Gastroesophageal sphincter (tissue), 3 donors: Measurements from ENCODE around the gene HSD11B1L.

Source experiments
- POLR2A ChIP-seq, 2 donors: fragments of 450-650 bp; IDR thresholded peaks; one replicate each; pipeline ENCODE4 v1.6.1; 2017; ENCODE audit warnings: antibody characterized with exemption in 2 of 2, mild to moderate bottlenecking in 2 of 2, moderate library complexity in 1 of 2
- POLR2AphosphoS5 ChIP-seq: sonication (generic); formaldehyde crosslinking; IDR thresholded peaks from one replicate; pipeline ENCODE4 v1.6.1; 2017; ENCODE audit warnings: antibody characterized with exemption
- TF ChIP-seq, protein P1 (sequence below), 4 experiments: fragments of 200-600 bp in 2 of 4; fragments of 450-650 bp in 2 of 4; sonication (generic) in 1 of 4; IDR thresholded peaks; one replicate each; pipeline ENCODE4 v1.5.1; 2017 to 2019; ENCODE audit warnings: antibody characterized with exemption in 4 of 4, mild to moderate bottlenecking in 2 of 4, moderate library complexity in 2 of 4

- TF ChIP-seq, protein P1, sequence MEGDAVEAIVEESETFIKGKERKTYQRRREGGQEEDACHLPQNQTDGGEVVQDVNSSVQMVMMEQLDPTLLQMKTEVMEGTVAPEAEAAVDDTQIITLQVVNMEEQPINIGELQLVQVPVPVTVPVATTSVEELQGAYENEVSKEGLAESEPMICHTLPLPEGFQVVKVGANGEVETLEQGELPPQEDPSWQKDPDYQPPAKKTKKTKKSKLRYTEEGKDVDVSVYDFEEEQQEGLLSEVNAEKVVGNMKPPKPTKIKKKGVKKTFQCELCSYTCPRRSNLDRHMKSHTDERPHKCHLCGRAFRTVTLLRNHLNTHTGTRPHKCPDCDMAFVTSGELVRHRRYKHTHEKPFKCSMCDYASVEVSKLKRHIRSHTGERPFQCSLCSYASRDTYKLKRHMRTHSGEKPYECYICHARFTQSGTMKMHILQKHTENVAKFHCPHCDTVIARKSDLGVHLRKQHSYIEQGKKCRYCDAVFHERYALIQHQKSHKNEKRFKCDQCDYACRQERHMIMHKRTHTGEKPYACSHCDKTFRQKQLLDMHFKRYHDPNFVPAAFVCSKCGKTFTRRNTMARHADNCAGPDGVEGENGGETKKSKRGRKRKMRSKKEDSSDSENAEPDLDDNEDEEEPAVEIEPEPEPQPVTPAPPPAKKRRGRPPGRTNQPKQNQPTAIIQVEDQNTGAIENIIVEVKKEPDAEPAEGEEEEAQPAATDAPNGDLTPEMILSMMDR (IDR thresholded peaks at IDR 0.05) = no peak
- TF ChIP-seq POLR2AphosphoS5 = no peak
- no peak for TF ChIP-seq POLR2A (IDR thresholded peaks at IDR 0.05)
Observed at GRCh38 chr19:5697890-5698634, 17.2 kb downstream of the HSD11B1L start.
